GM19467 (cell line): ENCODE results near the gene SLC13A3.

Experiments
- ATAC-seq: cut with Tn5 transposase; IDR thresholded peaks from one replicate; pipeline ENCODE4 v1.9.1; 2021; ENCODE audit warnings: mild to moderate bottlenecking, moderate library complexity; ENCODE audit not compliant: unreplicated experiment

Gene SLC13A3

GRCh38 chr20:46660487-46660886 lies 9.2 kb upstream of the SLC13A3 start:
- ATAC-seq = no peak

- no peak for ATAC-seq
These were observed 6.4 kb upstream of the SLC13A3 start for GRCh38 chr20:46657618-46658017.

GRCh38 chr20:46657137-46657536 lies 5.9 kb upstream of the SLC13A3 start:
- ATAC-seq = no peak

GRCh38 chr20:46652699-46653098 lies 1.4 kb upstream of the SLC13A3 start:
- ATAC-seq = no peak

GRCh38 chr20:46650575-46651090 lies 626 bp downstream of the SLC13A3 start:
- ATAC-seq = no peak

GRCh38 chr20:46649965-46650542 lies 1.2 kb downstream of the SLC13A3 start:
- ATAC-seq = no peak

GRCh38 chr20:46649650-46649949 lies 1.7 kb downstream of the SLC13A3 start:
- no peak for ATAC-seq

GRCh38 chr20:46648903-46649649 lies 2.2 kb downstream of the SLC13A3 start:
- ATAC-seq = no peak

- ATAC-seq = no peak
These were observed 3.8 kb downstream of the SLC13A3 start for GRCh38 chr20:46647469-46647868.

GRCh38 chr20:46646659-46647380 lies 4.4 kb downstream of the SLC13A3 start:
- no peak for ATAC-seq

- ATAC-seq = no peak
These were observed 5.1 kb downstream of the SLC13A3 start for GRCh38 chr20:46646122-46646521.

GRCh38 chr20:46644733-46645132 lies 6.5 kb downstream of the SLC13A3 start:
- ATAC-seq = no peak

GRCh38 chr20:46644160-46644559 lies 7.1 kb downstream of the SLC13A3 start:
- no peak for ATAC-seq

- ATAC-seq = no peak
These were observed 8.3 kb downstream of the SLC13A3 start for GRCh38 chr20:46642969-46643343.

- no peak for ATAC-seq
These were observed 8.8 kb downstream of the SLC13A3 start for GRCh38 chr20:46642265-46642968.

- no peak for ATAC-seq
These were observed 9.8 kb downstream of the SLC13A3 start for GRCh38 chr20:46641424-46641823.

GRCh38 chr20:46640536-46641311 lies 10.5 kb downstream of the SLC13A3 start:
- no peak for ATAC-seq

GRCh38 chr20:46640044-46640443 lies 11.2 kb downstream of the SLC13A3 start:
- no peak for ATAC-seq

- ATAC-seq = no peak
These were observed 11.7 kb downstream of the SLC13A3 start for GRCh38 chr20:46639587-46639986.

- ATAC-seq = no peak
These were observed 12.4 kb downstream of the SLC13A3 start for GRCh38 chr20:46638898-46639274.
